SK-N-SH (cell line): Measurements from ENCODE around the gene UBE2S. TPM values are rescaled to one million over a fixed set of nuclear protein-coding genes. Genes with fewer than 3 reads are reported as not detected.

Experiments used
- polyA plus RNA-seq, 3 experiments: library from polyadenylated mRNA; depleted of rRNA; stranded (reverse); fragments of >200 nt; gene quantifications; 2 replicates each; pipeline ENCODE4 v1.2.3, GENCODE V29; 2012

The UBE2S gene
- polyA plus RNA-seq, 1 of the 3 experiments (the other 2 are of a cell fraction), result 133 TPM

Other genes with a start within 250 kb of the UBE2S start
- 2.4 and 2.5 TPM in 2 replicates for gene DNAAF3, start 241.2 kb downstream of the UBE2S start, polyA plus RNA-seq (2012; rRNA removed)
- 0.21 and 0.39 TPM in 2 replicates for gene SYT5, start 227.5 kb downstream of the UBE2S start, polyA plus RNA-seq (2012; rRNA removed)
- gene PTPRH, start 198.3 kb downstream of the UBE2S start, polyA plus RNA-seq (2012; rRNA removed), result 0.86 and 1.1 TPM in 2 replicates
- 2.0 and 3.0 TPM in 2 replicates for gene TMEM86B, start 179.0 kb downstream of the UBE2S start, polyA plus RNA-seq (2012; rRNA removed)
- 44.9 and 47.8 TPM in 2 replicates for gene PPP6R1, start 148.8 kb downstream of the UBE2S start, polyA plus RNA-seq (2012; rRNA removed)
- 51.7 and 55.4 TPM in 2 replicates for gene HSPBP1, start 127.7 kb downstream of the UBE2S start, polyA plus RNA-seq (2012; rRNA removed)
- gene BRSK1, start 123.8 kb downstream of the UBE2S start, polyA plus RNA-seq (2012; rRNA removed), result 32.2 and 49.7 TPM in 2 replicates
- gene TMEM150B, start 82.4 kb downstream of the UBE2S start, polyA plus RNA-seq (2012; rRNA removed), result not detected in 2 replicates
- 14.0 and 14.4 TPM in 2 replicates for gene KMT5C, start 67.9 kb downstream of the UBE2S start, polyA plus RNA-seq (2012; rRNA removed)
- gene COX6B2, start 53.1 kb downstream of the UBE2S start, polyA plus RNA-seq (2012; rRNA removed), result 0.58 and 0.74 TPM in 2 replicates
- not detected in 2 replicates for gene GARIN5B, start 44.5 kb downstream of the UBE2S start, polyA plus RNA-seq (2012; rRNA removed)
- 13.2 and 16.1 TPM in 2 replicates for gene IL11, start 37.3 kb downstream of the UBE2S start, polyA plus RNA-seq (2012; rRNA removed)
- gene TMEM190, start 31.0 kb downstream of the UBE2S start, polyA plus RNA-seq (2012; rRNA removed), result 0.77 and 0.91 TPM in 2 replicates
- gene TMEM238, start 23.5 kb downstream of the UBE2S start, polyA plus RNA-seq (2012; rRNA removed), result 0.08 and 0.12 TPM in 2 replicates
- 2,297 and 2,368 TPM in 2 replicates for gene RPL28, start 21.9 kb downstream of the UBE2S start, polyA plus RNA-seq (2012; rRNA removed)
- 0.02 TPM in 1 of 2 replicates, not detected in the other for gene SHISA7, start 35.5 kb upstream of the UBE2S start, polyA plus RNA-seq (2012; rRNA removed)
- gene ISOC2, start 53.9 kb upstream of the UBE2S start, polyA plus RNA-seq (2012; rRNA removed), result 60.9 and 65.4 TPM in 2 replicates
- not detected in 2 replicates for gene C19orf85, start 57.0 kb upstream of the UBE2S start, polyA plus RNA-seq (2012; rRNA removed)
- gene ZNF628, start 68.8 kb upstream of the UBE2S start, polyA plus RNA-seq (2012; rRNA removed), result 0.73 and 1.6 TPM in 2 replicates
- gene NAT14, start 77.4 kb upstream of the UBE2S start, polyA plus RNA-seq (2012; rRNA removed), result 84.4 and 89.9 TPM in 2 replicates
- gene SSC5D, start 80.6 kb upstream of the UBE2S start, polyA plus RNA-seq (2012; rRNA removed), result 2.6 and 4.9 TPM in 2 replicates
- gene SBK2, start 129.3 kb upstream of the UBE2S start, polyA plus RNA-seq (2012; rRNA removed), result 0.20 and 0.28 TPM in 2 replicates
- 0.03 and 0.05 TPM in 2 replicates for gene SBK3, start 137.8 kb upstream of the UBE2S start, polyA plus RNA-seq (2012; rRNA removed)
- 3.5 and 5.9 TPM in 2 replicates for gene ZNF579, start 173.1 kb upstream of the UBE2S start, polyA plus RNA-seq (2012; rRNA removed)
- 5.2 and 5.7 TPM in 2 replicates for gene FIZ1, start 191.7 kb upstream of the UBE2S start, polyA plus RNA-seq (2012; rRNA removed)
- gene ZNF524, start 192.5 kb upstream of the UBE2S start, polyA plus RNA-seq (2012; rRNA removed), result 7.2 and 7.3 TPM in 2 replicates
- gene ZNF865, start 197.9 kb upstream of the UBE2S start, polyA plus RNA-seq (2012; rRNA removed), result 3.4 and 5.0 TPM in 2 replicates
- 5.0 and 5.5 TPM in 2 replicates for gene ZNF784, start 216.8 kb upstream of the UBE2S start, polyA plus RNA-seq (2012; rRNA removed)
- gene ZNF580, start 233.2 kb upstream of the UBE2S start, polyA plus RNA-seq (2012; rRNA removed), result 14.0 and 21.9 TPM in 2 replicates
- 24.2 and 24.7 TPM in 2 replicates for gene ZNF581, start 235.9 kb upstream of the UBE2S start, polyA plus RNA-seq (2012; rRNA removed)
- 20.1 and 27.1 TPM in 2 replicates for gene CCDC106, start 240.4 kb upstream of the UBE2S start, polyA plus RNA-seq (2012; rRNA removed)
- 217 and 321 TPM in 2 replicates for gene U2AF2, start 247.2 kb upstream of the UBE2S start, polyA plus RNA-seq (2012; rRNA removed)